Nephron progenitor cell (in vitro differentiated cells): ENCODE results near the gene C1QTNF9.
A peak's percentile ranks its signal among the peaks of the same experiment; 100 is the strongest.

Experiments used
- DNase-seq: peaks from one replicate; pipeline ENCODE4 v3.0.0; 2021
- H3K27ac Mint-ChIP-seq: 2 replicates; pipeline ENCODE4 v1.8.0; 2021; ENCODE audit warnings: mild to moderate bottlenecking, moderate library complexity, mixed read lengths
- H3K27me3 Mint-ChIP-seq: 2 replicates; pipeline ENCODE4 v1.8.0; 2021; ENCODE audit warnings: mild to moderate bottlenecking, low read depth, mixed read lengths; ENCODE audit not compliant: poor library complexity
- H3K36me3 Mint-ChIP-seq: 2 replicates; pipeline ENCODE4 v1.8.0; 2021; ENCODE audit warnings: low read depth, mixed read lengths
- H3K4me1 Mint-ChIP-seq: 2 replicates; pipeline ENCODE4 v1.8.0; 2021; ENCODE audit warnings: mixed read lengths
- H3K4me3 Mint-ChIP-seq: 2 replicates; pipeline ENCODE4 v1.8.0; 2021; ENCODE audit warnings: mild to moderate bottlenecking, moderate library complexity, mixed read lengths
- H3K9me3 Mint-ChIP-seq: 2 replicates; pipeline ENCODE4 v1.8.0; 2021; ENCODE audit warnings: mild to moderate bottlenecking, moderate library complexity, mixed read lengths
- TF ChIP-seq, protein P1 (sequence below): fragments of 200-600 bp; sonication (generic); IDR thresholded peaks from 2 replicates; pipeline ENCODE4 v1.5.0; 2021; ENCODE audit warnings: antibody characterized with exemption

The C1QTNF9 gene

DNA sequence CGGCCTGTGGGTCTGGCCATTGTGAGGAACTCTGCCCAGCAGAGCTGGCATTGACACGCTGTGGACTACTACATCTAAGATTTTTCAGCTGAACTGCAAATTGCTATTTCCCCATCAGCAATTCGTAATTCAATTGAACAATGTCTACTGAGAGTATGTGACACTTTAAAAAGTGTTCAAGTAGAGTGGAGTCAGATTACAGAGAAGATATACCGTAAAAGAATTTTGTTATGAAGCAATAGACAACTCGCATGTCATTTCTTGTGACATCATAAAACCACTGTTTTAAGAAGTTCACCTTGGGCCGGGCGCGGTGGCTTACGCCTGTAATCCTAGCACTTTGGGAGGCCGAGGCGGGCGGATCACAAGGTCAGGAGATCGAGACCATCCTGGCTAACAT, 32.5 kb upstream of the C1QTNF9 start:
- H3K4me3 Mint-ChIP-seq, result no peak overlapping the region
- no peaks in the 10 kb centered on the region for H3K36me3 Mint-ChIP-seq
- no peak for DNase-seq
- H3K4me1 Mint-ChIP-seq, result peaks cover 41% of the 10 kb centered on the region
- H3K27me3 Mint-ChIP-seq, result peaks cover 4% of the 10 kb centered on the region
- TF ChIP-seq, protein P1, sequence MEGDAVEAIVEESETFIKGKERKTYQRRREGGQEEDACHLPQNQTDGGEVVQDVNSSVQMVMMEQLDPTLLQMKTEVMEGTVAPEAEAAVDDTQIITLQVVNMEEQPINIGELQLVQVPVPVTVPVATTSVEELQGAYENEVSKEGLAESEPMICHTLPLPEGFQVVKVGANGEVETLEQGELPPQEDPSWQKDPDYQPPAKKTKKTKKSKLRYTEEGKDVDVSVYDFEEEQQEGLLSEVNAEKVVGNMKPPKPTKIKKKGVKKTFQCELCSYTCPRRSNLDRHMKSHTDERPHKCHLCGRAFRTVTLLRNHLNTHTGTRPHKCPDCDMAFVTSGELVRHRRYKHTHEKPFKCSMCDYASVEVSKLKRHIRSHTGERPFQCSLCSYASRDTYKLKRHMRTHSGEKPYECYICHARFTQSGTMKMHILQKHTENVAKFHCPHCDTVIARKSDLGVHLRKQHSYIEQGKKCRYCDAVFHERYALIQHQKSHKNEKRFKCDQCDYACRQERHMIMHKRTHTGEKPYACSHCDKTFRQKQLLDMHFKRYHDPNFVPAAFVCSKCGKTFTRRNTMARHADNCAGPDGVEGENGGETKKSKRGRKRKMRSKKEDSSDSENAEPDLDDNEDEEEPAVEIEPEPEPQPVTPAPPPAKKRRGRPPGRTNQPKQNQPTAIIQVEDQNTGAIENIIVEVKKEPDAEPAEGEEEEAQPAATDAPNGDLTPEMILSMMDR, result no peak
- H3K27ac Mint-ChIP-seq, result no peak overlapping the region
- no peaks in the 10 kb centered on the region for H3K9me3 Mint-ChIP-seq

DNA sequence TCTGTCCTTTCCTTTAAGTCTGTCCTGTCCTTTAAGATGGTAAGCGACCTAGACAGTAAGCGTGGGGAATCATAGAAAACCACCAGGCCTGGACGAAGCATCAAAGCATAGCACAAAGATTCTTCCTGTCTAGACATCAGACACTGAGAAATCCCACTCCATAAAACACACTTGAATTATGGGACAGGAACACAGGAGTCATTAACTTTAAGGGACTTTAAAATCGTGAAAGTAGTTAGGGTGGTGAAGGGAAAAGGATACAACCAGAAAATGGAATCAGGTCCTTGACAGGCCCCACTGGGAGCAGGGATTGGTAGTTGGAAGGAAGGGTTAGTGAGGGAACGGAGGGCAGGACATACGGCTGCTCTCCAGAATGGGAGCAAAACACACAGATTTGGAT, 31.6 kb upstream of the C1QTNF9 start:
- Mint-ChIP-seq H3K27me3 (peaks cover 4% of the 10 kb centered on the region), H3K9me3 (no peaks in the 10 kb centered on the region), H3K4me3 (no peak overlapping the region), H3K36me3 (no peaks in the 10 kb centered on the region), H3K4me1 (peaks cover 39% of the 10 kb centered on the region), H3K27ac (no peak overlapping the region)
- DNase-seq, result no peak
- TF ChIP-seq, protein P1, result no peak

DNA sequence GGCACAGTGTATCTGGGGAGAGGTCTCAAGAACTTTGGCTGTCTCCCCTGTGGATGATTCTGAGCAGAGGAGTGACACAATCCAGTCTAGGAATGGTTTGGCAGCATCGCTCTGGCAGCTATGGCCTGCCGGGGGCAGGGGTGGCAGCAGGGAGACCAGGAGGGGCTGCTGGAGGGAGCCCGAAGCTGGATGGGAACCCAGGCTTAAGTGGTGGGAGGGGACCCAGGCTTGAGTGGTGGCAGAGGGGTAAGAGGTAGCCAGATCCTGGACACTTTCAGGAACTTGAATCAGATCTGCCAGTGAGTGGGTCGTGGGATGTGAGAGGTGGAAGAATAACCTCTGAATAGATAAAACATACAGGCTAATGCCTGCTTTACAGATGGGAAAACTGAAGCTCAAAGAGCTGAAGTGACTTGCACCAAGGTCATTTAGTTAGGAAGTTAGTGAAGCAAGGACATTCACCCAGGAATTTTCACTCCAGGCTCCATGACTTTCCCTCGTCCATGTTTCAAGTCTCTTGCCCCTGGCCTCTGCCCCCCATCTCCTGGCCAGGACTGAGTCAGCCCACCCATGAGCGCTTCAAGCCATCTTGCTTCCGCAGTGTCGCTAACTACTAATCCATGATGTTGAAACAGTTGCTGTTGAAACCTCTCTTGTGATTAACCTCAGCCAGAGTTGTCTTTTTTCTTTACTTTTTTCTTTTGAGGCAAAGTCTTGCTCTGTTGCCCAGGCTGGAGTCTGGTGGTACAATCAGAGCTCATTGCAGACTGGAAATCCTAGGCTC, 29.9 kb upstream of the C1QTNF9 start:
- H3K36me3 Mint-ChIP-seq, result no peaks in the 10 kb centered on the region
- H3K9me3 Mint-ChIP-seq, result no peaks in the 10 kb centered on the region
- peak overlapping the region; percentile 31 for H3K27ac Mint-ChIP-seq
- TF ChIP-seq, protein P1, result no peak
- no peak overlapping the region for H3K4me3 Mint-ChIP-seq
- no peak for DNase-seq
- peaks cover 40% of the 10 kb centered on the region for H3K4me1 Mint-ChIP-seq
- peaks cover 4% of the 10 kb centered on the region for H3K27me3 Mint-ChIP-seq

DNA sequence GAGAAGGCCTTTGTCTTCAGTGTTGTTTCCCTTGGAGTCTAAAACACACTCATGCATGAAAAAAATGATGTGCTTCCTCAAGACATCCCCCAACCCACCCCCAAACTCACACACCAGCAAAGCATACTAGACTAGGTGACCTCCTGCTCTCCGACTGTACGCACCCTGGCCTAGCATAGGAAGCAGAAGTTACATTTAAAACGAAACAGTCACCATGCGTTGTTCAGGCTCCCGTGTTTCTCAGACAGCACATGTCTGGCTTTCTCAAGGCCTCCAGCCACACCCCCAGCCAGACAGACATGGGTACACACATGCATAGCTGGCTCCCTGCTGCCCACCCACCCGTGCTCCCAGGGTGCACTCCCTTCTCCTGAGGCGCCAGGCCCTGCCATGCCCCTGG, 28.7 kb upstream of the C1QTNF9 start:
- no peaks in the 10 kb centered on the region for H3K36me3 Mint-ChIP-seq
- H3K9me3 Mint-ChIP-seq, result no peaks in the 10 kb centered on the region
- H3K4me3 Mint-ChIP-seq, result no peak overlapping the region
- no peak overlapping the region for H3K27ac Mint-ChIP-seq
- TF ChIP-seq, protein P1, result no peak
- H3K27me3 Mint-ChIP-seq, result peaks cover 4% of the 10 kb centered on the region
- no peak for DNase-seq
- peaks cover 32% of the 10 kb centered on the region for H3K4me1 Mint-ChIP-seq

DNA sequence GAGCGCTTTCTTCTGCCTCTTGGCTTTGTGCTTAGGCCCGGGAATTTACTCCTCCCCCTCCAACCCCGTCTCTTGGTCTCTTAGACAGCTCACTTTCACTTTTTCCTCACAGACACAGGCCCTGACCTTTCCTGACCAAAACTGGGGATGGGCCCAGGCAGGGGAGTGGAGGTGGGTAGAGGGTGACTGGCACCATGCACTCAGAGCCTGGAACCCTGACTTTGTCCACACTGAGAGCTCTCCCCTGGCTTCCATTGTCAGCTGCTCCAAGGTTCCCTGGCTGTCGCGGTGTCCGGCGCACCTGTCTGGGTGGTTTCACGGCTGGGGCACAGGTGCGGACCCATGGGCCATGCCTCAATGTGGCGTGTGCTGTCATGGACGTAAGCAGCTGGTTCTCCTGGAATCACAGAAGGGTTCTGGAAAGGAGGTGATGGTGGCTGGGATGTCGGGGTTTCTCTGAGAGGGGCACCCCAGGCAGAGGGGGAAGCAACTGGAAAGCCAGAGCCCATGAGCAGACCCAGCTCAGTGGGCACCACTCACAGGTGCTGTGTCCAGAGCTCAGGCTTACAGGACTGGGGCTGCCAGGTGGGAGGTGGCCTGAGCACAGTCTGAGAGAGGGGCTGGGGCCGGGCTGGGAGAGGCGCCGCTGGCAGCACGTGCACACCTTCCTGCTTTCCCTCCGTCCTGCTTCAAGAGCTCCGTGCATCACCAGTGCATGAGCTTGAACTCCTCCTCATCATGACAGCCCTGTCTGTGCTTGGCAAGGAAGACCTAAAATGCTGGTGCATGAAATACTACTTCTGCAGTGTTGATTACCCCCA, 28.0 kb upstream of the C1QTNF9 start:
- Mint-ChIP-seq H3K9me3 (no peaks in the 10 kb centered on the region), H3K36me3 (no peaks in the 10 kb centered on the region)

More for the DNA sequence above, 28.0 kb upstream of the C1QTNF9 start:
- DNase-seq, result no peak
- TF ChIP-seq, protein P1, result no peak
- peaks cover 4% of the 10 kb centered on the region for H3K27me3 Mint-ChIP-seq
- peaks cover 32% of the 10 kb centered on the region for H3K4me1 Mint-ChIP-seq
- no peak overlapping the region for H3K4me3 Mint-ChIP-seq
- no peak overlapping the region for H3K27ac Mint-ChIP-seq
